NCI-H510A treated with DMSO at 0.1 percent for 48 hours (cell line): ENCODE data around the gene PARPBP.
"Not testable (repeated sequence)": the region's sequence is repeated elsewhere in the genome, so short reads cannot be mapped to it uniquely, and the experiment has no call there.

Experiments used
- DNase-seq: peaks from one replicate; lab custom pipeline; 2025; lab: John Stamatoyannopoulos, UW

Gene PARPBP

GRCh38 chr12:102119674-102120563 is at the start of gene PARPBP, which contains the start of gene NUP37:
PARPBP (plus strand) TSS chr12:102120183; CDS start chr12:102123889, 3,706 bp downstream.
NUP37 (minus strand) TSS chr12:102120114; CDS start chr12:102118518, 1,596 bp downstream.
- DNase-seq = peak; percentile 81

- DNase-seq = not testable (repeated sequence)
Measured at GRCh38 chr12:102072092-102072491, 47.9 kb upstream of the PARPBP start.

- DNase-seq = no peak
Measured at GRCh38 chr12:102080842-102081241, 39.1 kb upstream of the PARPBP start.

- DNase-seq = not testable (repeated sequence)
Measured at GRCh38 chr12:102089228-102089835, 30.7 kb upstream of the PARPBP start.

- no peak for DNase-seq
Measured at GRCh38 chr12:102093319-102093718, 26.7 kb upstream of the PARPBP start.

GRCh38 chr12:102095677-102096263 is 24.2 kb upstream of the PARPBP start:
- DNase-seq = peak; percentile 52

- DNase-seq = no peak
Measured at GRCh38 chr12:102096855-102097254, 23.1 kb upstream of the PARPBP start.

- no peak for DNase-seq
Measured at GRCh38 chr12:102106905-102107304, 13.1 kb upstream of the PARPBP start.

- DNase-seq = no peak
Measured at GRCh38 chr12:102107970-102108369, 12.0 kb upstream of the PARPBP start.

GRCh38 chr12:102110782-102111181 is 9.2 kb upstream of the PARPBP start:
- no peak for DNase-seq

- no peak for DNase-seq
Measured at GRCh38 chr12:102114212-102114611, 5.8 kb upstream of the PARPBP start.

- no peak for DNase-seq
Measured at GRCh38 chr12:102116392-102116791, 3.6 kb upstream of the PARPBP start.

- no peak for DNase-seq
Measured at GRCh38 chr12:102118874-102119273, 1.1 kb upstream of the PARPBP start.

- no peak for DNase-seq
Measured at GRCh38 chr12:102120564-102120873, 536 bp downstream of the PARPBP start.

GRCh38 chr12:102120886-102121285 is 903 bp downstream of the PARPBP start:
- DNase-seq = no peak

GRCh38 chr12:102121328-102121727 is 1.3 kb downstream of the PARPBP start:
- DNase-seq = not testable (repeated sequence)

GRCh38 chr12:102130720-102131119 is 10.7 kb downstream of the PARPBP start:
- not testable (repeated sequence) for DNase-seq

- not testable (repeated sequence) for DNase-seq
Measured at GRCh38 chr12:102131442-102131841, 11.5 kb downstream of the PARPBP start.

- DNase-seq = not testable (repeated sequence)
Measured at GRCh38 chr12:102137619-102138018, 17.6 kb downstream of the PARPBP start.

GRCh38 chr12:102142866-102143373 is 22.9 kb downstream of the PARPBP start:
- not testable (repeated sequence) for DNase-seq

GRCh38 chr12:102144221-102144620 is 24.2 kb downstream of the PARPBP start:
- no peak for DNase-seq

GRCh38 chr12:102147062-102147587 is 27.1 kb downstream of the PARPBP start:
- not testable (repeated sequence) for DNase-seq
